Cardiac fibroblast (primary cell): ENCODE measurements around the gene TF.

Experiments
- DNase-seq, 2 donors: peaks; one replicate each; pipeline versions ENCODE4 v3.0.0 to v3.0.0-alpha.2; 2010; ENCODE audit warnings: low read depth in 2 of 2
- H3K4me3 ChIP-seq, 2 donors: replicated peaks in 1 of 2; 1 replicate in 1 of 2; 2 replicates in 1 of 2; pipeline ENCODE4 v1.5.1; 2011; ENCODE audit warnings: low read depth in 2 of 2, low read length in 2 of 2, mild to moderate bottlenecking in 2 of 2, moderate library complexity in 1 of 2
- CTCF ChIP-seq: IDR thresholded peaks from one replicate; pipeline ENCODE4 v1.5.1; 2011; ENCODE audit warnings: low read depth, mild to moderate bottlenecking, low read length, inconsistent platforms

The TF gene

GRCh38 chr3:133745981-133746711 is at the start of gene TF:
TSS of gene TF (plus strand) at chr3:133746393. CDS start at chr3:133746441, 48 bp downstream.
- TF ChIP-seq CTCF, result no peak
- peak in 1 of 2 donors; percentile 6 for DNase-seq
- H3K4me3 ChIP-seq, result no peak within 1 kb of the TSS

GRCh38 chr3:133697960-133698359 is 48.2 kb upstream of the TF start:
- no peak for TF ChIP-seq CTCF

GRCh38 chr3:133699467-133699866 is 46.7 kb upstream of the TF start:
- TF ChIP-seq CTCF, result no peak
- no peak for DNase-seq
- H3K4me3 ChIP-seq, result no peak overlapping the region

More at GRCh38 chr3:133697960-133698359, 48.2 kb upstream of the TF start:
- H3K4me3 ChIP-seq, result no peak overlapping the region
- DNase-seq, result no peak

DNA sequence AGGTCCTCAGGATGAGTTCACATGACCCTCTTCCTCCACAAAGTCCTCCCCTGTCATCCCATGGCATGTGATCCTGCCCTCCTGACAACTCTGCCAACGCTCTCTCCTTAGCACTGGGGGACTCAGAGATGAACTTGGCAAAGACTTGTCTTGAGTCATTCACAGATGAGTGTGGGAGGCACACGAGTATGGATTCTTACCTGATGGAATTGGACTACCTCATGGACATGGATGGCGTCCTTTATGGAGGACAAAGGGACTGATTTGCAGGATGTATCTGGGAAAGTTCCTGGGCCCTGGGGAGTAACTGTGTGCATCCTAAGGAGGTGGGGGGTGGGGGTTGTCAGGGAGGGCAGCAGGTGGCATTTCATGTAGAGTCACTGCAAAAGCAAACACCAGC is 46.3 kb upstream of the TF start:
- TF ChIP-seq CTCF, result no peak
- no peak overlapping the region for H3K4me3 ChIP-seq
- no peak for DNase-seq

DNA sequence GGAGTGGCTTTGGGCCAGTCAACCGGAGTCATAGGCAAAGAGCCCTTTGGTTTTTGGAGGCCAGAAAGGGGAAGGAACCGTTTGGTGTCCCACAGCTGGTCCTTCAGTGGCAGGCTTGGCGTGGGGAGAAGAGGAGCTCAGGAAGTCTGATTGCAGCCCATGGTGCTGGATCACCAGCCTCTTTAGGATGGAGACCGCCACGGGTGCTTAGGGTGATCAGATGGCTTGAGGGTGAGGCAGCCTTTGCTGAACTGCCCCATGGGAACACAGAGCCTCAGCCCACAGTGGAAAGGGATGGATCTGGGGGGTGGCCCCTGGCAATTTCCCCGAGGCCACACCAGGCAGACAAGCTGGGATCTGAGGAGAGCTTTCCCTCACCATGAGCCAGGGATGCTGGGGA is 45.8 kb upstream of the TF start:
- no peak overlapping the region for H3K4me3 ChIP-seq
- TF ChIP-seq CTCF, result no peak

DNA sequence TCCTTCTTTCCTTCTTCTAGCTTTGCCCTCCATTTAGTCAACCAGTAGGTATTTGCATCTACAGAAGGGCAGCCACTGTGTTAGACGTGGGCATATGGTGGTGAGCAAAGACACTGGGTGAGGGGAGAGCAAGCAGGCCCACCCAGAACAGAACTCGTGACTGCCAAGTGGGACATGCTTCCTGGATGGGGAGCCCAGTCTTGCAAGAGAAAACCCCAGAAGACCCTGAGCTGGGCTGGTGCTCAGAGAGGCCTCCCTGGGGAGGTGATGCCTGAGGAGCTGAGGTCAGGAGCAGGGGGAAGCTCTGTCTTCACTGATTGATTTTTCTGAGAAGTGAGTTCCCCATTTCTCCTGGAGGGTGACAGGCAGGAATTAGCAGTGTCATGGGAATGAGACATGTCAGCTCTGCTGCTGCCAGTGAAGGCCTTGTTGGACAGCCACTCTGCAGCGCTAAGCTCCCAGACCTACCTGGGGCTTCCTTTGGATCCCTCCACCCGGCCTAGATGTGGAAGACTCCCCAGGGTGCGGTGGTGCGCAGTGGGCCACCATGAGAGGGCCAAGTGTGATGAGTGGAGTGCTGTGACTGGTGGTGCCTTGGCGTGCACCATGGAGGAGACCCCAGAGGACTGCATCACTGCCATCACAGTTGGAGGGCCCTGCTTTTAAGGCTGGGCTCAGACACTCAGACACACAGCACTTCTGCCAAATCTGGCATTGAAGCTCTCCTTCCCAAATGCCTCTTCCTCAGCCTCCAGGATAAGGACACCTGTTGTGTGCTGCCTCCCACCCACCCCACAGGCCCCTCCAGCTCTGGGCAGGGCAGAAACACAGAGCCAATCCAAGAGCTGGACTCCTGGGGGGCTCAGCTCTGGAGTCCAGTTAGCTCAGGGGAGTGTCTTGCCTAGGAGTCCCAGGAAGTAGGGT is 44.5 kb upstream of the TF start:
- no peak for TF ChIP-seq CTCF
- H3K4me3 ChIP-seq, result no peak overlapping the region
- no peak for DNase-seq

More for the DNA sequence above, 45.8 kb upstream of the TF start:
- no peak for DNase-seq
